ENCODE measurements around the gene DNAAF8.

DNAAF8 gene

GRCh38 chr16:4760221-4760910 is 26.0 kb downstream of the DNAAF8 start:
- TF ChIP-seq CTCF (IDR thresholded peaks at IDR 0.05; ENCODE audit: borderline replicate concordance, control extremely low read depth, extremely low read depth, insufficient read depth, missing control alignments) = no peak
- in situ Hi-C loops (cut with MboI; ENCODE audit: low sequenced_read_pairs, unreplicated experiment) = no loop called here
- DNase-seq (ENCODE audit: low spot score) = no peak

DNA sequence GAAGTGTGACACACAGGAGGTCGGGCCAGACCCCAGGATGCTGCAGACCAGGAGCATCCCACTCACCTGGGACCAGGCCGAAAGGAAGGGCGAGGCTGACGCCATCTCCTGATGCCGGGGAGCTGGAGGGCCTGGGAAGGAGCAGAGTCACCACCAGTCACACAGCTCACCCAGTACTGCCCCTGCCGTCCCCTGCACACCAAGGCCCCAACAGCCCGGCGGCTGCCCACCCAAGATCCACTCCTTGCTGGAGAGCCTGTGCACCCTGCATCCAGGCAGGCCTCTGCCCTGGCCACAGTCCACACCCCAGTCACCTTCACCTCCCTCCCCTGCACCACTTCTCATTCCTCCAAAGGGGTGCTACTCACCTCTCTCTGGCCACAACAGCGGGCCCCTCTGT is 27.9 kb downstream of the DNAAF8 start:
- in situ Hi-C loops (cut with MboI; ENCODE audit: low sequenced_read_pairs, unreplicated experiment) = no loop called here
- DNase-seq (ENCODE audit: low spot score) = no peak

GRCh38 chr16:4763791-4764190 is 29.5 kb downstream of the DNAAF8 start:
- DNase-seq (ENCODE audit: low spot score) = no peak
- no peak for TF ChIP-seq CTCF (IDR thresholded peaks at IDR 0.05; ENCODE audit: borderline replicate concordance, control extremely low read depth, extremely low read depth, insufficient read depth, missing control alignments)
- in situ Hi-C loops (cut with MboI; ENCODE audit: low sequenced_read_pairs, unreplicated experiment) = no loop called here

More for the DNA sequence above, 27.9 kb downstream of the DNAAF8 start:
- TF ChIP-seq CTCF (IDR thresholded peaks at IDR 0.05; ENCODE audit: borderline replicate concordance, control extremely low read depth, extremely low read depth, insufficient read depth, missing control alignments) = no peak

- TF ChIP-seq CTCF (IDR thresholded peaks at IDR 0.05; ENCODE audit: borderline replicate concordance, control extremely low read depth, extremely low read depth, insufficient read depth, missing control alignments) = no peak
- no peak for DNase-seq (ENCODE audit: low spot score)
- in situ Hi-C loops (cut with MboI; ENCODE audit: low sequenced_read_pairs, unreplicated experiment) = no loop called here
Observed at GRCh38 chr16:4765511-4766474, 31.5 kb downstream of the DNAAF8 start.

DNA sequence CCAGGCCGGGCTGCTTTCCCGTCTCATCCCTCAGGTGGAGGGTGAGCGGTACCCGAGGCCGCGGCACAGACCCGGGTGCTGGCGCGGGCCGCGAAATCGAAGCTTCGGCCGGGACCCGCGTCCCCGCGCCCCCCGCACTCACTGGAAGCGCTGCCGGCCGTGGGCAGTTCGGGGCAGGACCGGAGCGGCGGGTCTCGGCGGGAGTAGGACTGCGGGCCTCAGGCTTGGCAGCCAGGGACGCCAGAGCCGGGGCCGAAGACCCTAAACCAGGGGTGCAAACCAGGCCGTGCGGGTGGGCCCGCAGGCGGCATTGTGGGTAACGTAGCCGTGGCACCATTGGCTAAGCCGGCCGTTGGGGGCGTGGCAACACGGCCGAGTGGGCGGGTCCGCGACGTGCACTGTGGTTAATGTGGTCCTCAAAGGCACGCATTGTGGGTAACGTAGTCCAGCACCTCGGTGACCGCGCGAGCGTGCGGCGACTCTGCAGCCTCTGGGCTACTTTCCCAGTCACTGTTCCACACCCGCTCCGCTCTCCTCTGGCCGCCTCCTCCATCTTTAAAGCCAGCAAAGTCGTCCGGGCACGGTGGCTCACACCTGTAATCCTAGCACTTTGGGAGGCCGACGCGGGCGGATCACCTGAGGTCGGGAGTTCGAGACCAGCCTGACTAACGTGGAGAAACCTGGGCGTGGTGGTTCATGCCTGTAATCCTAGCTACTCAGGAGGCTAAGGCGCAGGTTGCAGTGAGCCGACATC is 32.7 kb downstream of the DNAAF8 start, which contains the start of gene ZNF500:
ZNF500 (minus strand) TSS at position 288 of the 754 bp plus-strand sequence. CDS start 1,184 bp downstream, outside the sequence.
- in situ Hi-C loops (cut with MboI; ENCODE audit: low sequenced_read_pairs, unreplicated experiment) = no loop called here
- TF ChIP-seq CTCF (IDR thresholded peaks at IDR 0.05; ENCODE audit: borderline replicate concordance, control extremely low read depth, extremely low read depth, insufficient read depth, missing control alignments) = no peak
- DNase-seq (ENCODE audit: low spot score) = peak; percentile 97
